Chondrocyte (in vitro differentiated cells): ENCODE measurements around the gene SMIM9. TPM values are rescaled to one million over a fixed set of nuclear protein-coding genes. Genes with fewer than 3 reads are reported as not detected.

Experiments
- DNase-seq: peaks from one replicate; pipeline ENCODE4 v3.0.0; 2021; ENCODE audit warnings: mixed read lengths, low spot score
- H3K27ac Mint-ChIP-seq: one replicate; pipeline ENCODE4 v1.8.0; 2021; ENCODE audit warnings: mild to moderate bottlenecking, moderate library complexity, mixed read lengths; ENCODE audit not compliant: unreplicated experiment
- H3K27me3 Mint-ChIP-seq: 2 replicates; pipeline ENCODE4 v1.8.0; 2021; ENCODE audit warnings: low read depth, mixed read lengths
- H3K36me3 Mint-ChIP-seq: 2 replicates; pipeline ENCODE4 v1.8.0; 2021; ENCODE audit warnings: low read depth, mixed read lengths
- H3K4me1 Mint-ChIP-seq: 2 replicates; pipeline ENCODE4 v1.8.0; 2021; ENCODE audit warnings: low read depth, mild to moderate bottlenecking, mixed read lengths
- H3K4me3 Mint-ChIP-seq: one replicate; pipeline ENCODE4 v1.8.0; 2021; ENCODE audit warnings: mild to moderate bottlenecking, moderate library complexity, mixed read lengths; ENCODE audit not compliant: unreplicated experiment
- H3K9me3 Mint-ChIP-seq: 2 replicates; pipeline ENCODE4 v1.8.0; 2021; ENCODE audit warnings: low read depth, mixed read lengths
- total RNA-seq: library from RNA; stranded (reverse); gene quantifications from 3 replicates; pipeline ENCODE4 v1.2.1, GENCODE V29; 2021
- TF ChIP-seq, protein P1 (sequence below): fragments of 200-600 bp; sonication (generic); IDR thresholded peaks from 2 replicates; pipeline ENCODE4 v1.5.0; 2021; ENCODE audit warnings: antibody characterized with exemption, mild to moderate bottlenecking, moderate library complexity

Gene SMIM9
- total RNA-seq, 1 donor from 2014 or later, result not detected

DNA sequence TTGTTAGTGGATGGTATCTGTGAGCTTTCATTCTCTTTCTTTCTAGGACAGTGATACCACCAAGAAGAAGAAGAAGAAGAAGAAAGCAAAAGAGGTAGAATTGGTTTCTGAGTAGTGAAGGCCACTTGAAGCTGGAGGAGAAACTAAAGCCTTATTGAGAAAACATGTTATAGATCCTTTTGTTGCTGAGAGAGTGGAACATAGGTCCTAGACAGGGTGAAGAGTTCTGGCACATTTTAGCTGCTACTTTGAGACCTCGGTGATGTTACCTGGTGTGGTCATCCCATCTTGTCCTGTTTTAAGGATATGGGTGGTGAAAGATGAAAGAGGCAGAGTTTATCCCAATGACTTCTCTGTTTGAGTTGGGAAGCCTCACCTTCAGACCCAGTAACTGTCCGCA, 57.7 kb downstream of the SMIM9 start:
- peaks cover 21% of the 10 kb centered on the region for H3K36me3 Mint-ChIP-seq
- no peaks in the 10 kb centered on the region for H3K27me3 Mint-ChIP-seq
- no peak overlapping the region for H3K27ac Mint-ChIP-seq
- H3K4me1 Mint-ChIP-seq, result no peaks in the 10 kb centered on the region
- no peak overlapping the region for H3K4me3 Mint-ChIP-seq
- peaks cover 23% of the 10 kb centered on the region for H3K9me3 Mint-ChIP-seq
- DNase-seq, result no peak
- TF ChIP-seq, protein P1, sequence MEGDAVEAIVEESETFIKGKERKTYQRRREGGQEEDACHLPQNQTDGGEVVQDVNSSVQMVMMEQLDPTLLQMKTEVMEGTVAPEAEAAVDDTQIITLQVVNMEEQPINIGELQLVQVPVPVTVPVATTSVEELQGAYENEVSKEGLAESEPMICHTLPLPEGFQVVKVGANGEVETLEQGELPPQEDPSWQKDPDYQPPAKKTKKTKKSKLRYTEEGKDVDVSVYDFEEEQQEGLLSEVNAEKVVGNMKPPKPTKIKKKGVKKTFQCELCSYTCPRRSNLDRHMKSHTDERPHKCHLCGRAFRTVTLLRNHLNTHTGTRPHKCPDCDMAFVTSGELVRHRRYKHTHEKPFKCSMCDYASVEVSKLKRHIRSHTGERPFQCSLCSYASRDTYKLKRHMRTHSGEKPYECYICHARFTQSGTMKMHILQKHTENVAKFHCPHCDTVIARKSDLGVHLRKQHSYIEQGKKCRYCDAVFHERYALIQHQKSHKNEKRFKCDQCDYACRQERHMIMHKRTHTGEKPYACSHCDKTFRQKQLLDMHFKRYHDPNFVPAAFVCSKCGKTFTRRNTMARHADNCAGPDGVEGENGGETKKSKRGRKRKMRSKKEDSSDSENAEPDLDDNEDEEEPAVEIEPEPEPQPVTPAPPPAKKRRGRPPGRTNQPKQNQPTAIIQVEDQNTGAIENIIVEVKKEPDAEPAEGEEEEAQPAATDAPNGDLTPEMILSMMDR, result no peak

DNA sequence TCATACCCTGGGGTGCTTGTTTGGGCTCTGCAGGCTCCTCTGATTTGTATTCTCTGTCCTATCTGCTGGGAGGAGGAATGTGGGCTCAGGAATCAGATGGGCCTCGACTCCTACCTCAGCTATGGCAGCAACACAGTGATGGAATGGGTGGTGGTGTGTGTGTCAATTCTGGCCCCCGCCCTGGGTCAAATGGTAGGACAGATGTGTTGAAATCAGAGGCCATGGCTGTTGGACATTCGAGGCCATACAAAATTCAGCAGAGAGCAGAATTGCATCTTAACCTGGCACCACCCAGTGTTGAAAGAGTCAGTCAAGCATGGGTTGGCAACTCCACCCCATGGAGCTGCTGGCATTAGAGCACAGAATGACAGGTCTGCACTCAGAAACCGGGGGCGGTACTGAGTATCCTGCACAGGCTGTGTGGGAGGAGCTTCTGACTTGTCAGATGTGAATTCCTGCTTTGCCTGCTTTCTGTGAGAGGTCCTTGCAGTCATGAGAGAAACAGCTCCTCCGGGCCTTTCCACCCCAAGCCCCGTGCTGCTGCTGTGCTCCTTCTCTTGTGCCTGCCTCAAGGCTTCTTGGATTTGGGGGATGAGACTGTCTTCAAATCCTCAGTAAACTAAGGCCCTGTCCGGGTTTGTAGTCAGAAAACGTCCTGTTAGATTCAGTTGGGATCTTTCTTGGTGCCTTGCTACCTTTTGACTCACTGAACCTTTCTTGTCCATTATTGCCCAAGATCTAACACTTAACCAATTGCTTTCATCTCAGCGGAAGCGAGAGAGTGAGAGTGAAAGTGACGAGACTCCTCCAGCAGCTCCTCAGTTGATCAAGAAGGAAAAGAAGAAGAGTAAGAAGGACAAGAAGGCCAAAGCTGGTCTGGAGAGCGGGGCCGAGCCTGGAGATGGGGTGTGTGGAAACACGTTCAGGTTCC, 58.8 kb downstream of the SMIM9 start:
- H3K27ac Mint-ChIP-seq, result no peak overlapping the region
- H3K4me3 Mint-ChIP-seq, result no peak overlapping the region

DNA sequence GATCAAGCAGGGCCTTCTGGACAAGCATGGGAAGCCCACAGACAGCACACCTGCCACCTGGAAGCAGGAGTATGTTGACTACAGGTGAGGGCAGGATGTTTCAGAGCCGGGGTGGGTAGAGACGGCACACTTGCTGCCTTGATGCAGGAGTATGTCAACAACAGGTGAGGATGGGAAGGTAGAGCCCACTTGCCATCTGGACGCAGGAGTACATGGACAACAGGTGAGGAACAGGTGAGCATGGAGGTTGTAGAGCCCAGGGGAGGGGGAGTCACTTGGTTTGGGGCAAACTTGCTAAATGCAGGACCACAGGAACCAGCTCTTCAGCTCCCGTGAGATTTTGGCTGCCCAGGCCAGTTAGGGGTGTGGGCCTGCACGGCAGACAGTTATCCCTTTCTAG, 59.8 kb downstream of the SMIM9 start:
- Mint-ChIP-seq H3K4me1 (no peaks in the 10 kb centered on the region), H3K36me3 (peaks cover 33% of the 10 kb centered on the region), H3K9me3 (peaks cover 31% of the 10 kb centered on the region), H3K27me3 (no peaks in the 10 kb centered on the region), H3K27ac (no peak overlapping the region), H3K4me3 (no peak overlapping the region)
- DNase-seq, result no peak
- TF ChIP-seq, protein P1, result no peak

More for the DNA sequence above, 58.8 kb downstream of the SMIM9 start:
- Mint-ChIP-seq H3K4me1 (no peaks in the 10 kb centered on the region), H3K9me3 (peaks cover 29% of the 10 kb centered on the region), H3K36me3 (peaks cover 30% of the 10 kb centered on the region), H3K27me3 (no peaks in the 10 kb centered on the region)
- no peak for DNase-seq
- TF ChIP-seq, protein P1, result no peak

Other genes with a start within 250 kb of the SMIM9 start
- not detected in 3 replicates for gene CTAG1A, start 249.5 kb downstream of the SMIM9 start, total RNA-seq
- gene CTAG1B, start 215.4 kb downstream of the SMIM9 start, total RNA-seq, result not detected in 3 replicates
- gene CTAG2, start 181.1 kb downstream of the SMIM9 start, total RNA-seq, result not detected in 3 replicates
- 2.0 to 2.4 TPM (median 2.2 TPM) in 3 replicates for gene GAB3, start 83.6 kb downstream of the SMIM9 start, total RNA-seq
- gene DKC1, start 71.8 kb downstream of the SMIM9 start, total RNA-seq, result 31.1 to 38.1 TPM (median 31.2 TPM) in 3 replicates
- gene MPP1, start 29.2 kb downstream of the SMIM9 start, total RNA-seq, result 9.0 to 14.2 TPM (median 13.3 TPM) in 3 replicates
- gene F8A1, start 51.7 kb upstream of the SMIM9 start, total RNA-seq, result 22.8 to 34.0 TPM (median 29.6 TPM) in 3 replicates
- gene F8, start 188.1 kb upstream of the SMIM9 start, total RNA-seq, result 3.5 to 5.1 TPM (median 3.6 TPM) in 3 replicates
- 36.9 to 51.7 TPM (median 44.2 TPM) in 3 replicates for gene FUNDC2, start 192.2 kb upstream of the SMIM9 start, total RNA-seq
- 6.7 to 8.0 TPM (median 7.7 TPM) in 3 replicates for gene CMC4, start 236.5 kb upstream of the SMIM9 start, total RNA-seq
- gene MTCP1, start 236.5 kb upstream of the SMIM9 start, total RNA-seq, result 13.5 to 20.7 TPM (median 18.6 TPM) in 3 replicates
- gene BRCC3, start 236.8 kb upstream of the SMIM9 start, total RNA-seq, result 14.2 to 17.2 TPM (median 15.8 TPM) in 3 replicates